ENCODE measurements around the gene HELZ. TPM values are rescaled to one million over a fixed set of nuclear protein-coding genes. Genes with fewer than 3 reads are reported as not detected.
"Not testable (repeated sequence)": the region's sequence is repeated elsewhere in the genome, so short reads cannot be mapped to it uniquely, and the experiment has no call there.

HELZ gene
- total and polyA plus RNA-seq, 2 donors from 2014 or later: 2.8 to 58.8 TPM

DNA sequence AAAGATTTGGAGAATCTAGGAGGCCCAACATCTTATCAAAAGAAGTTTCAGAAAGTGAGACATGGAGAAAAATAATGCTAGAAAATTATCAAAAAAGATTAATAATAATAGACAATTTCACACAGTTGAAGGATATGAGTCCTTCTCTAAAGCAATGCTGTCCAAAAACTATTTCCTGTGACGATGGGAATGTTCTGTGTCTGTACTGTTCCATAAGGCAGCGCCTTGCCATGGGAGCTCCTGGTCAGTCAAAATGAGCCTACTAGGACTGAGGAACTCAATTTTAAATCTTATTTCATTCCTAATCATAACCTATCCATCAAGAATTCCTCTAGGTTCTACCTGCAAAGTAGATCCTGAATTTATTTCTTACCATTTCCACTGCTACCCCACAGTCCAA, 151.6 kb downstream of the HELZ start:
- no peaks in the 10 kb centered on the region for H3K27me3 ChIP-seq (ENCODE audit: control insufficient read depth, insufficient read depth, low read length)
- no peaks in the 10 kb centered on the region for H3K9me3 ChIP-seq (ENCODE audit: control insufficient read depth in 2 of 3, insufficient read depth in 1 of 3, low read length in 3 of 3)
- no peak overlapping the region for H3K9ac ChIP-seq (ENCODE audit: low read length in 3 of 3)
- no peak overlapping the region for H3K27ac ChIP-seq (ENCODE audit: low read depth in 2 of 2, low read length in 2 of 2)
- FAIRE-seq: no peak
- no peak overlapping the region for H3K4me3 ChIP-seq (ENCODE audit: low read length in 3 of 3)
- intact Hi-C loops (cut with DNase I): no loop called here
- no peaks in the 10 kb centered on the region for H3K4me1 ChIP-seq (ENCODE audit: control insufficient read depth in 2 of 3, insufficient read depth in 2 of 3, low read depth in 1 of 3, low read length in 3 of 3)
- no peak for DNase-seq
- TF ChIP-seq CTCF (IDR thresholded peaks at IDR 0.05; ENCODE audit: borderline replicate concordance, extremely low read depth, insufficient read depth): no peak
- H3K36me3 ChIP-seq (ENCODE audit: control insufficient read depth in 2 of 3, insufficient read depth in 3 of 3, low read length in 3 of 3): no peaks in the 10 kb centered on the region

DNA sequence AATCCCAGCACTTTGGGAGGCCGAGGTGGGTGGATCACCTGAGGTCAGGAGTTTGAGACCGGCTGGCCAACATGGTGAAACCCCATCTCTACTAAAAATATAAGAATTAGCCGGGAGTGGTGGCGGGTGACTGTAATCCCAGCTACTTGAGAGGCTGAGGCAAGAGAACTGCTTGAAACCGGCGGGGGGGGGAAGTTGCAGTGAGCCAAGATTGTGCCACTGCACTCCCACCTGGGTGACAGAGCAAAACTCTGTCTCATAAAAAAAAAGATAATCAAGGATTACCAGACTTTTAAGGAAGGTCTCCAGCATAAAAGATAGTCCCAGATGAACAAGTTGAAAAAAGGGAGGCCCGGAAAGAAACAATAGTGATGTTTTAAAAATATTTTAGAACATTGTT, 152.3 kb downstream of the HELZ start:
- H3K4me1 ChIP-seq (ENCODE audit: control insufficient read depth in 2 of 3, insufficient read depth in 2 of 3, low read depth in 1 of 3, low read length in 3 of 3); DNase-seq; H3K9me3 ChIP-seq (ENCODE audit: control insufficient read depth in 2 of 3, insufficient read depth in 1 of 3, low read length in 3 of 3); H3K27me3 ChIP-seq (ENCODE audit: control insufficient read depth, insufficient read depth, low read length); H3K27ac ChIP-seq (ENCODE audit: low read depth in 2 of 2, low read length in 2 of 2); H3K9ac ChIP-seq (ENCODE audit: low read length in 3 of 3); H3K36me3 ChIP-seq (ENCODE audit: control insufficient read depth in 2 of 3, insufficient read depth in 3 of 3, low read length in 3 of 3); intact Hi-C loops (cut with DNase I); H3K4me3 ChIP-seq (ENCODE audit: low read length in 3 of 3); FAIRE-seq: not testable (repeated sequence)

GRCh38 chr17:67092291-67092690, 152.7 kb downstream of the HELZ start:
- no peaks in the 10 kb centered on the region for H3K36me3 ChIP-seq (ENCODE audit: control insufficient read depth in 2 of 3, insufficient read depth in 3 of 3, low read length in 3 of 3)
- no peak for FAIRE-seq

DNA sequence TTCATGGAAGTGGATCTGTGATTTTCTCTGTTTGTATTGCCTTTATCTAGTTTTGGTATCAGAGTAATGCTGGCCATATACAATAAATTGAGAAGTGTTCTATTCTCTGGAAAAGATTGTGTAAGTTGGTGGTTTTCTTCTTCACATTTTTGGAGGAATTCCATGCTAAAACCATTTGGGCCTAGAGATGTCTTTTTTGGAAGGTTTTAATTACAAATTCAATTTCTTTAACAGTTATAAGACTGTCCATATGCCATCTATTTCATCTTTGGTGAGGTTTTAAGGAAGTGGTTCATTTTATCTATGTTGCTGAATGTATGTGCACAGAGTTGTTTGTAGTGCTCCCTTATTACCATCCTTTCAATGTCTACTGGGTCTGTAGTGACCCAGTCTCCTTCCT, 154.7 kb downstream of the HELZ start:
- intact Hi-C loops (cut with DNase I): no loop called here
- FAIRE-seq: no peak
- Histone ChIP-seq H3K27ac (ENCODE audit: low read depth in 2 of 2, low read length in 2 of 2) (no peak overlapping the region), H3K9me3 (ENCODE audit: control insufficient read depth in 2 of 3, insufficient read depth in 1 of 3, low read length in 3 of 3) (no peaks in the 10 kb centered on the region), H3K36me3 (ENCODE audit: control insufficient read depth in 2 of 3, insufficient read depth in 3 of 3, low read length in 3 of 3) (no peaks in the 10 kb centered on the region), H3K9ac (ENCODE audit: low read length in 3 of 3) (no peak overlapping the region), H3K27me3 (ENCODE audit: control insufficient read depth, insufficient read depth, low read length) (no peaks in the 10 kb centered on the region), H3K4me1 (ENCODE audit: control insufficient read depth in 2 of 3, insufficient read depth in 2 of 3, low read depth in 1 of 3, low read length in 3 of 3) (no peaks in the 10 kb centered on the region), H3K4me3 (ENCODE audit: low read length in 3 of 3) (no peak overlapping the region)
- no peak for TF ChIP-seq CTCF (IDR thresholded peaks at IDR 0.05; ENCODE audit: borderline replicate concordance, extremely low read depth, insufficient read depth)
- DNase-seq: no peak

More at GRCh38 chr17:67092291-67092690, 152.7 kb downstream of the HELZ start:
- H3K4me3 ChIP-seq (ENCODE audit: low read length in 3 of 3): no peak overlapping the region
- H3K4me1 ChIP-seq (ENCODE audit: control insufficient read depth in 2 of 3, insufficient read depth in 2 of 3, low read depth in 1 of 3, low read length in 3 of 3): no peaks in the 10 kb centered on the region
- no peaks in the 10 kb centered on the region for H3K9me3 ChIP-seq (ENCODE audit: control insufficient read depth in 2 of 3, insufficient read depth in 1 of 3, low read length in 3 of 3)
- intact Hi-C loops (cut with DNase I): no loop called here
- H3K27me3 ChIP-seq (ENCODE audit: control insufficient read depth, insufficient read depth, low read length): no peaks in the 10 kb centered on the region
- DNase-seq: no peak
- no peak overlapping the region for H3K27ac ChIP-seq (ENCODE audit: low read depth in 2 of 2, low read length in 2 of 2)
- H3K9ac ChIP-seq (ENCODE audit: low read length in 3 of 3): no peak overlapping the region
- no peak for TF ChIP-seq CTCF (IDR thresholded peaks at IDR 0.05; ENCODE audit: borderline replicate concordance, extremely low read depth, insufficient read depth)

All from kidney (tissue), 14 donors.